DOHH2 (cell line): Measurements from ENCODE around the gene ANKRD36C.
"Not testable (repeated sequence)": the region's sequence is repeated elsewhere in the genome, so short reads cannot be mapped to it uniquely, and the experiment has no call there.

Experiments
- CTCF ChIP-seq: fragments of 200-600 bp; sonication (generic); IDR thresholded peaks from one replicate; pipeline ENCODE4 v1.5.1; 2014; ENCODE audit warnings: antibody characterized with exemption, mild to moderate bottlenecking, low read depth, low read length; ENCODE audit not compliant: poor library complexity, severe bottlenecking
- EZH2phosphoT487 ChIP-seq: fragments of 200-600 bp; sonication (generic); IDR thresholded peaks from 2 replicates; pipeline ENCODE4 v1.6.1; 2017; ENCODE audit warnings: borderline replicate concordance, mild to moderate bottlenecking, antibody characterized with exemption, low read length, moderate library complexity, mixed read lengths

- TF ChIP-seq CTCF, EZH2phosphoT487: not testable (repeated sequence)
These were observed 178.3 kb downstream of the ANKRD36C start for GRCh38 chr2:95813311-95813710.
